ENCODE data around the gene MS4A5. TPM values are rescaled to one million over a fixed set of nuclear protein-coding genes. Genes with fewer than 3 reads are reported as not detected.

MS4A5 gene
- total RNA-seq, 1 donor from 2014 or later: not detected

DNA sequence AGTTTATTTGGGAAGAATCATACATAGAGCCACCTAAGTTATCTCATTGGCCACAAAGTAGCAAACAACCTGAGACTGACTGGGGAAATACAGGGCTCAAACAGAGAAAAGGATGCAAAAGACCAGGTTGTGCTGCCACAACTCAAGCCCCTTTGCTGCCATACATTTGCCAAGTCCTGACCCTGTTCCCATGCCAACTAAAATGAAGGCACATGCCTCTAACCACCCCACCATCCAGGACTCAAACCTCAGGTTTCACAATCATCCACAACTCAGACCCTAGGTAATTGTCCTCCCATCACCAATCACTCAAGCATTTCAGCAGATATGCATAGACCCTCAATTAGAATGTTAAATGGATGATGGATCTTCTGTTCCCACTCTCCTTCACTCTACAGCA, 24.8 kb downstream of the MS4A5 start:
- no peaks in the 10 kb centered on the region for H3K4me1 Mint-ChIP-seq (ENCODE audit: low read depth)
- no peak for DNase-seq (ENCODE audit: low spot score, unreplicated experiment)
- peaks cover 6% of the 10 kb centered on the region for H3K9me3 Mint-ChIP-seq (ENCODE audit: low read depth)
- H3K27ac Mint-ChIP-seq: no peak overlapping the region
- no peak overlapping the region for H3K4me3 Mint-ChIP-seq (ENCODE audit: low read depth)
- H3K36me3 Mint-ChIP-seq (ENCODE audit: insufficient read depth): no peaks in the 10 kb centered on the region
- peaks cover 8% of the 10 kb centered on the region for H3K27me3 Mint-ChIP-seq
- TF ChIP-seq CTCF (IDR thresholded peaks at IDR 0.05; ENCODE audit: unreplicated experiment): no peak

DNA sequence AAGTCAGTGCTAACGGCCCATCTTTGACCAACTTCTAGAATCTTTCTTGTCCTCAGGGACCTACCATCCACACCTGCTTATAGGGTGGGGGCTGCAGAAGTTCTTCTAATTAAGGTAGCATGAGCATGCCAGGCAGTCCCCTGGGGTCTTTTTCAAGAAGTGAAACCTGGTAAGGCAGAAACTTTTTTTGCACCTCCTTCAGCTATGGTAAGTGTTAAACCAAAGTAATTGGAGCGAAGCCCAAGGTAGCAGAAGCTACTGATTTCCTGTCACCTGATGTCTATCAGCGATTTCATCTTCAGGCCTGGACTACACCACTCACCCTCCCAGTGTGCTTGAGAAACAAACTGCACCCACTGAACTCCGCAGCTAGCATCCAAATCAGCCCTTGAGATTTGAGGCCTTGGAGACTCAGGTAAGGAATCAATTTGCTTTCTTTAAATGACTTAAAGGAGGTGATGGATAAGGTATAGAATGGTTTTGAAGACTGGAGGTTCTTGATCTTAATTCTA, 26.2 kb downstream of the MS4A5 start, which contains the start of gene MS4A1:
Gene MS4A1, plus strand, starts transcription at position 317 of the 512 bp plus-strand sequence. CDS start 6,528 bp downstream, outside the sequence.
- no peak within 1 kb of the TSS for H3K27ac Mint-ChIP-seq
- TF ChIP-seq CTCF (IDR thresholded peaks at IDR 0.05; ENCODE audit: unreplicated experiment): no peak
- no peak within 1 kb of the TSS for H3K4me3 Mint-ChIP-seq (ENCODE audit: low read depth)
- no peaks in the 10 kb centered on the region for H3K9me3 Mint-ChIP-seq (ENCODE audit: low read depth)
- no peaks in the 10 kb centered on the region for H3K36me3 Mint-ChIP-seq (ENCODE audit: insufficient read depth)
- DNase-seq (ENCODE audit: low spot score, unreplicated experiment): no peak
- H3K27me3 Mint-ChIP-seq: peaks cover 8% of the 10 kb centered on the region
- H3K4me1 Mint-ChIP-seq (ENCODE audit: low read depth): no peaks in the 10 kb centered on the region

DNA sequence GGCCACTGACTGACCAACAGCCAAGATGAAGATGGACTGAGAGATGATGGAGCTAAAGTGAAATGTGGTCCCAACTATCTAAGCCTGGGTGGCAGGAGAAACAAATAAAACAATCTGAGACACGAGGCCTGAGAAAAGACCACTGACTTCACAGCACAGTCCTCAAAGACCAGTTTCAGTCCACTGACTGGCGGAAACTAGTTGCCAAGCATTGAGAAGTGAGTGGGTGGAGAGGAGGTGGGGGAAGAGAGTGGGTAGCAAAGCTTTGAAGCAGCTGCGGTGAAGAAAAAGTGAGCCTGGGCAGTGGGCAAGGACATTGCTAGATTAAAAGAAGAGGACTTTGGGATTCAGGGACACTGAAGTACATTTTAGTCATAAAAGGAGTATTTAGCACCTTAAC, 28.2 kb downstream of the MS4A5 start:
- Mint-ChIP-seq H3K27me3 (peaks cover 8% of the 10 kb centered on the region), H3K9me3 (ENCODE audit: low read depth) (no peaks in the 10 kb centered on the region), H3K27ac (no peak overlapping the region), H3K36me3 (ENCODE audit: insufficient read depth) (no peaks in the 10 kb centered on the region), H3K4me3 (ENCODE audit: low read depth) (no peak overlapping the region), H3K4me1 (ENCODE audit: low read depth) (no peaks in the 10 kb centered on the region)
- DNase-seq (ENCODE audit: low spot score, unreplicated experiment): no peak
- TF ChIP-seq CTCF (IDR thresholded peaks at IDR 0.05; ENCODE audit: unreplicated experiment): no peak

DNA sequence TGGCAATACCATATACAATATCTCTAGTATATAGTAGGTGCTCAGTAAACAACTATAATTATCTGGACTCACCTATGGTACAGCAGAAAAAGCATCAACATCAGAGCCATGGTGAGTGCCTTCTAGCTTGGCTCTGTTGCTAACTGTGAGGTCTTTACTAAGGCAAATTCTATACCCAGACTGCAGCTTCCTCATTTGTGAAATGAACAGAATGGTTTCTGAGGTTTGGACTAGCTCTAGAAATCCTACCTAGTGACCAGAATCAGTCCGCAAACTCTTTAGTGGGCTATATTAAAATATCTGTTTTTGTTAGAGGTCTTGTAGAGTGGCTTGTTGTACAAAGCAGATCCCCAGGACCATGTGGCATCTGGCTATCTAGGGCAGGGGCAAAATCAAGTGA, 30.0 kb downstream of the MS4A5 start:
- no peak overlapping the region for H3K27ac Mint-ChIP-seq
- H3K4me1 Mint-ChIP-seq (ENCODE audit: low read depth): no peaks in the 10 kb centered on the region
- H3K4me3 Mint-ChIP-seq (ENCODE audit: low read depth): no peak overlapping the region
- no peak for DNase-seq (ENCODE audit: low spot score, unreplicated experiment)
- no peaks in the 10 kb centered on the region for H3K36me3 Mint-ChIP-seq (ENCODE audit: insufficient read depth)
- peaks cover 11% of the 10 kb centered on the region for H3K27me3 Mint-ChIP-seq
- H3K9me3 Mint-ChIP-seq (ENCODE audit: low read depth): no peaks in the 10 kb centered on the region
- no peak for TF ChIP-seq CTCF (IDR thresholded peaks at IDR 0.05; ENCODE audit: unreplicated experiment)

DNA sequence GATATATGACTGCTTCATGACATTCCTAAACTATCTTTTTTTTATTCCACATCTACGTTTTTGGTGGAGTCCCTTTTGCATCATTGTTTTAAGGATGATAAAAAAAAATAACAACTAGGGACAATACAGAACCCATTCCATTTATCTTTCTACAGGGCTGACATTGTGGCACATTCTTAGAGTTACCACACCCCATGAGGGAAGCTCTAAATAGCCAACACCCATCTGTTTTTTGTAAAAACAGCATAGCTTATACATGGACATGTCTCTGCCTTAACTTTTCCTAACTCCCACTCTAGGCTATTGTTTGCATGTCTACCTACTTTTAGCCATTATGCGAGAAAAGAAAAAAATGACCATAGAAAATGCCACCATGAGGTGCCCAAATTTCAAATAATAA, 39.5 kb downstream of the MS4A5 start:
- Mint-ChIP-seq H3K36me3 (ENCODE audit: insufficient read depth) (no peaks in the 10 kb centered on the region), H3K27ac (no peak overlapping the region), H3K4me1 (ENCODE audit: low read depth) (peaks cover 3% of the 10 kb centered on the region), H3K27me3 (peaks cover 8% of the 10 kb centered on the region), H3K9me3 (ENCODE audit: low read depth) (no peaks in the 10 kb centered on the region), H3K4me3 (ENCODE audit: low read depth) (no peak overlapping the region)
- no peak for TF ChIP-seq CTCF (IDR thresholded peaks at IDR 0.05; ENCODE audit: unreplicated experiment)
- no peak for DNase-seq (ENCODE audit: low spot score, unreplicated experiment)
